NOMO-1 treated with dmso at 0.1 percent for 144 hours (cell line): Measurements from ENCODE around the gene TMEM225B.
"Not testable (repeated sequence)": the region's sequence is repeated elsewhere in the genome, so short reads cannot be mapped to it uniquely, and the experiment has no call there.

Experiments used
- DNase-seq: peaks from one replicate; lab custom pipeline; 2025; ENCODE audit not compliant: unreplicated experiment; lab: John Stamatoyannopoulos, UW

TMEM225B gene

DNA sequence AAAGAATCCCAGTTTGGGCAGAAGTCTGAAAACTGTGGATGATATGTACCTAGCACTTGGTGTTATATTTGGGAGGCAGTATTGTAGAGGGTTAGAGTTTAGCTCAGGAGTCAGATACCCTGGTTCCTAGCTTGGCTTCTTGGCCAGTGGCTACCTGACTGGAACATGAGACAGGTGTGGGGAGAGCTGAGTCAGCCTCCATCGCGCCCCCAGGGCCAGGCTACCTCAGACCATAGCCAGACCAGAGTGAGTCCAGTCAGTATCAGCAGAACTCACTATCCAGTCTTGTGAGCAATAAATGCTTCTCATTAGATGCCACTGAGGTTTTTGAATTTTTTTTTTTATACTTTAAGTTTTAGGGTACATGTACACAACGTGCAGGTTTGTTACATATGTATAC lies 55.7 kb downstream of the TMEM225B start:
- DNase-seq, result no peak

DNA sequence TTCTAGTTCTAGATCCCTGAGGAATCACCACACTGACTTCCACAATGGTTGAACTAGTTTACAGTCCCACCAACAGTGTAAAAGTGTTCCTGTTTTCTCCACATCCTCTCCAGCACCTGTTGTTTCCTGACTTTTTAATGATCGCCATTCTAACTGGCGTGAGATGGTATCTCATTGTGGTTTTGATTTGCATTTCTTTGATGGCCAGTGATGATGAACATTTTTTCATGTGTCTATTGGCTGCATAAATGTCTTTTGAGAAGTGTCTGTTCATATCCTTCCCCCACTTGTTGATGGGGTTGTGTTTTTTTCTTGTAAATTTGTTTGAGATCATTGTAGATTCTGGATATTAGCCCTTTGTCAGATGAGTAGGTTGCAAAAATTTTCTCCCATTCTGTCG lies 56.6 kb downstream of the TMEM225B start:
- not testable (repeated sequence) for DNase-seq

DNA sequence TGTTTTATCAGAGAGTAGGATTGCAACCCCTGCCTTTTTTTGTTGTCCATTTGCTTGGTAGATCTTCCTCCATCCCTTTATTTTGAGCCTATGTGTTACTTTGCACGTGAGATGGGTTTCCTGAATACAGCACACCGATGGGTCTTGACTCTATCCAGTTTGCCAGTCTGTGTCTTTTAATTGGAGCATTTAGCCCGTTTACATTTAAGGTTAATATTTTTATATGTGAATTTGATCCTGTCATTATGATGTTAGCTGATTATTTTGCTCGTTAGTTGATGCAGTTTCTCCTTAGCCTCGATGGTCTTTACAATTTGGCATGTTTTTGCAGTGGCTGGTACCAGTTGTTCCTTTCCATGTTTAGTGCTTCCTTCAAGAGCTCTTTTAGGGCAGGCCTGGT lies 59.8 kb downstream of the TMEM225B start:
- not testable (repeated sequence) for DNase-seq
